ENCODE measurements around the gene IL34.
A peak's percentile ranks its signal among the peaks of the same experiment; 100 is the strongest.

Gene IL34

GRCh38 chr16:70703041-70703834 is 56.9 kb downstream of the IL34 start:
- Mint-ChIP-seq H3K27ac (peak overlapping the region; percentile 22), H3K27me3 (no peaks in the 10 kb centered on the region), H3K36me3 (peaks cover 2% of the 10 kb centered on the region), H3K9me3 (ENCODE audit: low read depth) (no peaks in the 10 kb centered on the region), H3K4me3 (no peak overlapping the region), H3K4me1 (ENCODE audit: low read depth) (peaks cover 5% of the 10 kb centered on the region)

- H3K9me3 Mint-ChIP-seq (ENCODE audit: low read depth): no peaks in the 10 kb centered on the region
- H3K27ac Mint-ChIP-seq: no peak overlapping the region
- H3K27me3 Mint-ChIP-seq: no peaks in the 10 kb centered on the region
- H3K4me3 Mint-ChIP-seq: no peak overlapping the region
- H3K36me3 Mint-ChIP-seq: peaks cover 2% of the 10 kb centered on the region
- peaks cover 5% of the 10 kb centered on the region for H3K4me1 Mint-ChIP-seq (ENCODE audit: low read depth)
Measured at GRCh38 chr16:70703835-70704381, 57.5 kb downstream of the IL34 start.

GRCh38 chr16:70704586-70704985 is 58.2 kb downstream of the IL34 start:
- Mint-ChIP-seq H3K4me1 (ENCODE audit: low read depth) (no peaks in the 10 kb centered on the region), H3K4me3 (no peak overlapping the region), H3K27ac (no peak overlapping the region)

GRCh38 chr16:70705056-70705455 is 58.7 kb downstream of the IL34 start:
- Mint-ChIP-seq H3K4me3 (no peak overlapping the region), H3K9me3 (ENCODE audit: low read depth) (no peaks in the 10 kb centered on the region), H3K36me3 (no peaks in the 10 kb centered on the region), H3K27ac (no peak overlapping the region), H3K4me1 (ENCODE audit: low read depth) (peaks cover under 1% of the 10 kb centered on the region), H3K27me3 (no peaks in the 10 kb centered on the region)

More at GRCh38 chr16:70704586-70704985, 58.2 kb downstream of the IL34 start:
- Mint-ChIP-seq H3K36me3 (no peaks in the 10 kb centered on the region), H3K9me3 (ENCODE audit: low read depth) (no peaks in the 10 kb centered on the region), H3K27me3 (no peaks in the 10 kb centered on the region)

- Mint-ChIP-seq H3K36me3 (no peaks in the 10 kb centered on the region), H3K27ac (no peak overlapping the region), H3K4me3 (no peak overlapping the region), H3K27me3 (no peaks in the 10 kb centered on the region), H3K4me1 (ENCODE audit: low read depth) (peaks cover 13% of the 10 kb centered on the region), H3K9me3 (ENCODE audit: low read depth) (no peaks in the 10 kb centered on the region)
Measured at GRCh38 chr16:70706948-70707465, 60.6 kb downstream of the IL34 start.

- Mint-ChIP-seq H3K4me3 (no peak overlapping the region), H3K27ac (no peak overlapping the region), H3K36me3 (no peaks in the 10 kb centered on the region), H3K9me3 (ENCODE audit: low read depth) (no peaks in the 10 kb centered on the region), H3K27me3 (no peaks in the 10 kb centered on the region), H3K4me1 (ENCODE audit: low read depth) (peaks cover 13% of the 10 kb centered on the region)
Measured at GRCh38 chr16:70708366-70709246, 62.2 kb downstream of the IL34 start.

GRCh38 chr16:70709457-70709856 is 63.1 kb downstream of the IL34 start:
- no peak overlapping the region for H3K27ac Mint-ChIP-seq
- H3K36me3 Mint-ChIP-seq: no peaks in the 10 kb centered on the region
- H3K4me1 Mint-ChIP-seq (ENCODE audit: low read depth): peaks cover 13% of the 10 kb centered on the region
- H3K27me3 Mint-ChIP-seq: no peaks in the 10 kb centered on the region
- no peak overlapping the region for H3K4me3 Mint-ChIP-seq
- H3K9me3 Mint-ChIP-seq (ENCODE audit: low read depth): no peaks in the 10 kb centered on the region

- H3K9me3 Mint-ChIP-seq (ENCODE audit: low read depth): no peaks in the 10 kb centered on the region
- no peaks in the 10 kb centered on the region for H3K27me3 Mint-ChIP-seq
- no peaks in the 10 kb centered on the region for H3K36me3 Mint-ChIP-seq
- no peak overlapping the region for H3K4me3 Mint-ChIP-seq
- peaks cover 13% of the 10 kb centered on the region for H3K4me1 Mint-ChIP-seq (ENCODE audit: low read depth)
- no peak overlapping the region for H3K27ac Mint-ChIP-seq
Measured at GRCh38 chr16:70709942-70710341, 63.6 kb downstream of the IL34 start.

Measured in activated naive CD8-positive, alpha-beta T cell (primary cell).